ENCODE measurements around the gene POLR2F. TPM values are rescaled to one million over a fixed set of nuclear protein-coding genes. Genes with fewer than 3 reads are reported as not detected.

Gene POLR2F
- total RNA-seq, 1 experiment from 2014 or later = 138 TPM

DNA sequence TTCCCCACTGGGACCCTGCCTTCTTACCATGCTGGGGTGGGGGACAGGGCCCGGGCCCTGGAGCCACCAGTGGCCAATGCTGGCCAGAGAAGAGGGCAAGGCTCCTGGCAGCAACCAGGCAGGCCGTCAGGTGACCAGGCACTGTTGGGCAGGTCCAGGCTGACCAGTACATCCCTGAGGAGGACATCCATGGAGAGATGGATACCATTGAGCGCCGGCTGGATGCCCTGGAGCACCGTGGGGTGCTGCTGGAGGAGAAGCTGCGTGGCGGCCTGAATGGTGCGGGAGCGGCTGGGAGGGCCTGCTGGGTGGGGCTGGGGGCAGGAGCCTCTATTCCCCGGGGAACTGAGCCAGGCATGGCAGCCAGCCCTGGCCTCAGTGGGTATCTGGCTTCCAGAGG, 21.1 kb upstream of the POLR2F start:
- H3K36me3 Mint-ChIP-seq = peaks cover 21% of the 10 kb centered on the region
- no peak for TF ChIP-seq OVOL2 (CRISPR knock-in tag; IDR thresholded peaks at IDR 0.05; ENCODE audit: borderline replicate concordance)
- TF ChIP-seq, protein P1, sequence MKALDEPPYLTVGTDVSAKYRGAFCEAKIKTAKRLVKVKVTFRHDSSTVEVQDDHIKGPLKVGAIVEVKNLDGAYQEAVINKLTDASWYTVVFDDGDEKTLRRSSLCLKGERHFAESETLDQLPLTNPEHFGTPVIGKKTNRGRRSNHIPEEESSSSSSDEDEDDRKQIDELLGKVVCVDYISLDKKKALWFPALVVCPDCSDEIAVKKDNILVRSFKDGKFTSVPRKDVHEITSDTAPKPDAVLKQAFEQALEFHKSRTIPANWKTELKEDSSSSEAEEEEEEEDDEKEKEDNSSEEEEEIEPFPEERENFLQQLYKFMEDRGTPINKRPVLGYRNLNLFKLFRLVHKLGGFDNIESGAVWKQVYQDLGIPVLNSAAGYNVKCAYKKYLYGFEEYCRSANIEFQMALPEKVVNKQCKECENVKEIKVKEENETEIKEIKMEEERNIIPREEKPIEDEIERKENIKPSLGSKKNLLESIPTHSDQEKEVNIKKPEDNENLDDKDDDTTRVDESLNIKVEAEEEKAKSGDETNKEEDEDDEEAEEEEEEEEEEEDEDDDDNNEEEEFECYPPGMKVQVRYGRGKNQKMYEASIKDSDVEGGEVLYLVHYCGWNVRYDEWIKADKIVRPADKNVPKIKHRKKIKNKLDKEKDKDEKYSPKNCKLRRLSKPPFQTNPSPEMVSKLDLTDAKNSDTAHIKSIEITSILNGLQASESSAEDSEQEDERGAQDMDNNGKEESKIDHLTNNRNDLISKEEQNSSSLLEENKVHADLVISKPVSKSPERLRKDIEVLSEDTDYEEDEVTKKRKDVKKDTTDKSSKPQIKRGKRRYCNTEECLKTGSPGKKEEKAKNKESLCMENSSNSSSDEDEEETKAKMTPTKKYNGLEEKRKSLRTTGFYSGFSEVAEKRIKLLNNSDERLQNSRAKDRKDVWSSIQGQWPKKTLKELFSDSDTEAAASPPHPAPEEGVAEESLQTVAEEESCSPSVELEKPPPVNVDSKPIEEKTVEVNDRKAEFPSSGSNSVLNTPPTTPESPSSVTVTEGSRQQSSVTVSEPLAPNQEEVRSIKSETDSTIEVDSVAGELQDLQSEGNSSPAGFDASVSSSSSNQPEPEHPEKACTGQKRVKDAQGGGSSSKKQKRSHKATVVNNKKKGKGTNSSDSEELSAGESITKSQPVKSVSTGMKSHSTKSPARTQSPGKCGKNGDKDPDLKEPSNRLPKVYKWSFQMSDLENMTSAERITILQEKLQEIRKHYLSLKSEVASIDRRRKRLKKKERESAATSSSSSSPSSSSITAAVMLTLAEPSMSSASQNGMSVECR (CRISPR knock-in tag; IDR thresholded peaks at IDR 0.05; ENCODE audit: borderline replicate concordance) = no peak
- TF ChIP-seq NR1H2 (CRISPR knock-in tag; IDR thresholded peaks at IDR 0.05) = no peak
- TF ChIP-seq, protein P2, sequence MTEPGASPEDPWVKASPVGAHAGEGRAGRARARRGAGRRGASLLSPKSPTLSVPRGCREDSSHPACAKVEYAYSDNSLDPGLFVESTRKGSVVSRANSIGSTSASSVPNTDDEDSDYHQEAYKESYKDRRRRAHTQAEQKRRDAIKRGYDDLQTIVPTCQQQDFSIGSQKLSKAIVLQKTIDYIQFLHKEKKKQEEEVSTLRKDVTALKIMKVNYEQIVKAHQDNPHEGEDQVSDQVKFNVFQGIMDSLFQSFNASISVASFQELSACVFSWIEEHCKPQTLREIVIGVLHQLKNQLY (CRISPR knock-in tag; IDR thresholded peaks at IDR 0.05) = no peak
- TF ChIP-seq ZNF416 (CRISPR knock-in tag; IDR thresholded peaks at IDR 0.05) = no peak
- TF ChIP-seq, protein P3, sequence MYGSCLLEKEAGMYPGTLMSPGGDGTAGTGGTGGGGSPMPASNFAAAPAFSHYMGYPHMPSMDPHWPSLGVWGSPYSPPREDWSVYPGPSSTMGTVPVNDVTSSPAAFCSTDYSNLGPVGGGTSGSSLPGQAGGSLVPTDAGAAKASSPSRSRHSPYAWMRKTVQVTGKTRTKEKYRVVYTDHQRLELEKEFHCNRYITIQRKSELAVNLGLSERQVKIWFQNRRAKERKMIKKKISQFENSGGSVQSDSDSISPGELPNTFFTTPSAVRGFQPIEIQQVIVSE (CRISPR knock-in tag; IDR thresholded peaks at IDR 0.05; ENCODE audit: borderline replicate concordance) = no peak
- TF ChIP-seq, protein P4, sequence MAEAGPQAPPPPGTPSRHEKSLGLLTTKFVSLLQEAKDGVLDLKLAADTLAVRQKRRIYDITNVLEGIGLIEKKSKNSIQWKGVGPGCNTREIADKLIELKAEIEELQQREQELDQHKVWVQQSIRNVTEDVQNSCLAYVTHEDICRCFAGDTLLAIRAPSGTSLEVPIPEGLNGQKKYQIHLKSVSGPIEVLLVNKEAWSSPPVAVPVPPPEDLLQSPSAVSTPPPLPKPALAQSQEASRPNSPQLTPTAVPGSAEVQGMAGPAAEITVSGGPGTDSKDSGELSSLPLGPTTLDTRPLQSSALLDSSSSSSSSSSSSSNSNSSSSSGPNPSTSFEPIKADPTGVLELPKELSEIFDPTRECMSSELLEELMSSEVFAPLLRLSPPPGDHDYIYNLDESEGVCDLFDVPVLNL (CRISPR knock-in tag; IDR thresholded peaks at IDR 0.05; ENCODE audit: borderline replicate concordance, low read depth) = no peak
- TF ChIP-seq NR2C2 (CRISPR knock-in tag; IDR thresholded peaks at IDR 0.05) = no peak
- no peaks in the 10 kb centered on the region for H3K9me3 Mint-ChIP-seq
- H3K27me3 Mint-ChIP-seq (ENCODE audit: low read depth) = no peaks in the 10 kb centered on the region; the same call in 1 of the 2 replicates
- H3K4me1 Mint-ChIP-seq = peaks cover 3% of the 10 kb centered on the region
- no peak overlapping the region for H3K4me3 Mint-ChIP-seq
- POLR2A ChIA-PET = interaction anchor here (1.5 kb wide), 1 partner anchor 21 kb away, joined by 4 read pairs; the partner anchor contains the start of genes C22orf23 and POLR2F
- no peak for DNase-seq (ENCODE audit: low spot score)
- no peak for ATAC-seq
- H3K27ac Mint-ChIP-seq = no peak overlapping the region
- CTCF ChIA-PET = interaction anchor here (0.8 to 2.5 kb wide), 5 partner anchors 26 to 114 kb away, joined by 3 to 47 read pairs (median 17); partner anchors contain the start of gene MICALL1

DNA sequence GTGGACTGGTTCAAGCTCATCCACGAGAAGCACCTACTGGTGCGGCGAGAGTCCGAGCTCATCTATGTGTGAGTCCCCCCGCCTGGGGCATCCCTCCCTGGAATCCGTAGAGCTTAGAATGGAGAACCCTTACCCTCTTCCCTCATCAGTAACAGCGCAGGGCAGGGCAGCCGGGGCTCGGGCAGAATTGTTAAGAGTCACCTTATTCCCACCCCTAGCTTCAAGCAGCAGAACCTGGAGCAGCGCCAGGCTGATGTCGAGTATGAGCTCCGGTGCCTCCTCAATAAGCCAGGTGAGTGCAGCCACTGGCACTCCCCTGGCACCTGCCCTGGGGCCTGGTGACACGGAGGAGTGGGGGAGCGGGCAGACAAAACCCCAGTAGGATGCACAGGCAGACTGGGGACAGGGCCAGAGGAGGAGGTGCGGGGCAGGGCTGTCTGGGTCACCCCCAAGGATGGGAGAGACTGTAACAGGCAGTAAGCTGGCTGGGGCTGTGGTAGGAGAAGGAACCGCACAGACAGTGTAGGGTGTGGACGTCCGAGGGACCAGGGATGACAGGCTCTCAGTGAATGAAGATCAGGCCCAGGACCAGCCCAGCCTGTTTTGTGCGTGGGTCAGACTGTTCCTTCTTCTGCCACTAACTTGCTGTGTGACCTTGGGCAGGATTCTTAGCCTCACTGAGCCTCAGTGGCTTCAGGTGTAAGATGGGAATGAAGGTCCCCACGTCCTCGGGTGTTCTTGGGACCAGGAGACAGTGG, 20.5 kb upstream of the POLR2F start:
- ChIA-PET CTCF (interaction anchor here (0.8 to 2.5 kb wide), 5 partner anchors 27 to 115 kb away, joined by 3 to 47 read pairs (median 17); partner anchors contain the start of gene MICALL1), POLR2A (interaction anchor here (1.5 kb wide), 1 partner anchor 21 kb away, joined by 4 read pairs; the partner anchor contains the start of genes C22orf23 and POLR2F)
- TF ChIP-seq, protein P5, sequence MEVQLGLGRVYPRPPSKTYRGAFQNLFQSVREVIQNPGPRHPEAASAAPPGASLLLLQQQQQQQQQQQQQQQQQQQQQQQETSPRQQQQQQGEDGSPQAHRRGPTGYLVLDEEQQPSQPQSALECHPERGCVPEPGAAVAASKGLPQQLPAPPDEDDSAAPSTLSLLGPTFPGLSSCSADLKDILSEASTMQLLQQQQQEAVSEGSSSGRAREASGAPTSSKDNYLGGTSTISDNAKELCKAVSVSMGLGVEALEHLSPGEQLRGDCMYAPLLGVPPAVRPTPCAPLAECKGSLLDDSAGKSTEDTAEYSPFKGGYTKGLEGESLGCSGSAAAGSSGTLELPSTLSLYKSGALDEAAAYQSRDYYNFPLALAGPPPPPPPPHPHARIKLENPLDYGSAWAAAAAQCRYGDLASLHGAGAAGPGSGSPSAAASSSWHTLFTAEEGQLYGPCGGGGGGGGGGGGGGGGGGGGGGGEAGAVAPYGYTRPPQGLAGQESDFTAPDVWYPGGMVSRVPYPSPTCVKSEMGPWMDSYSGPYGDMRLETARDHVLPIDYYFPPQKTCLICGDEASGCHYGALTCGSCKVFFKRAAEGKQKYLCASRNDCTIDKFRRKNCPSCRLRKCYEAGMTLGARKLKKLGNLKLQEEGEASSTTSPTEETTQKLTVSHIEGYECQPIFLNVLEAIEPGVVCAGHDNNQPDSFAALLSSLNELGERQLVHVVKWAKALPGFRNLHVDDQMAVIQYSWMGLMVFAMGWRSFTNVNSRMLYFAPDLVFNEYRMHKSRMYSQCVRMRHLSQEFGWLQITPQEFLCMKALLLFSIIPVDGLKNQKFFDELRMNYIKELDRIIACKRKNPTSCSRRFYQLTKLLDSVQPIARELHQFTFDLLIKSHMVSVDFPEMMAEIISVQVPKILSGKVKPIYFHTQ (CRISPR knock-in tag; IDR thresholded peaks at IDR 0.05) = no peak
- TF ChIP-seq ZNF317 (CRISPR knock-in tag; IDR thresholded peaks at IDR 0.05; ENCODE audit: borderline replicate concordance, low read depth) (no peak), ZNF263 (CRISPR knock-in tag; IDR thresholded peaks at IDR 0.05; ENCODE audit: low read depth) (no peak), MYBL2 (CRISPR knock-in tag; IDR thresholded peaks at IDR 0.05) (no peak)
- TF ChIP-seq, protein P6, sequence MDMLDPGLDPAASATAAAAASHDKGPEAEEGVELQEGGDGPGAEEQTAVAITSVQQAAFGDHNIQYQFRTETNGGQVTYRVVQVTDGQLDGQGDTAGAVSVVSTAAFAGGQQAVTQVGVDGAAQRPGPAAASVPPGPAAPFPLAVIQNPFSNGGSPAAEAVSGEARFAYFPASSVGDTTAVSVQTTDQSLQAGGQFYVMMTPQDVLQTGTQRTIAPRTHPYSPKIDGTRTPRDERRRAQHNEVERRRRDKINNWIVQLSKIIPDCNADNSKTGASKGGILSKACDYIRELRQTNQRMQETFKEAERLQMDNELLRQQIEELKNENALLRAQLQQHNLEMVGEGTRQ (CRISPR knock-in tag; IDR thresholded peaks at IDR 0.05) = no peak
- TF ChIP-seq, protein P7, sequence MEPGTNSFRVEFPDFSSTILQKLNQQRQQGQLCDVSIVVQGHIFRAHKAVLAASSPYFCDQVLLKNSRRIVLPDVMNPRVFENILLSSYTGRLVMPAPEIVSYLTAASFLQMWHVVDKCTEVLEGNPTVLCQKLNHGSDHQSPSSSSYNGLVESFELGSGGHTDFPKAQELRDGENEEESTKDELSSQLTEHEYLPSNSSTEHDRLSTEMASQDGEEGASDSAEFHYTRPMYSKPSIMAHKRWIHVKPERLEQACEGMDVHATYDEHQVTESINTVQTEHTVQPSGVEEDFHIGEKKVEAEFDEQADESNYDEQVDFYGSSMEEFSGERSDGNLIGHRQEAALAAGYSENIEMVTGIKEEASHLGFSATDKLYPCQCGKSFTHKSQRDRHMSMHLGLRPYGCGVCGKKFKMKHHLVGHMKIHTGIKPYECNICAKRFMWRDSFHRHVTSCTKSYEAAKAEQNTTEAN (CRISPR knock-in tag; IDR thresholded peaks at IDR 0.05) = no peak
- ATAC-seq (no peak), DNase-seq (ENCODE audit: low spot score) (no peak)
- H3K4me3 Mint-ChIP-seq = no peak overlapping the region
- peaks cover 25% of the 10 kb centered on the region for H3K36me3 Mint-ChIP-seq
- H3K9me3 Mint-ChIP-seq = no peaks in the 10 kb centered on the region
- H3K4me1 Mint-ChIP-seq = peaks cover 3% of the 10 kb centered on the region
- H3K27me3 Mint-ChIP-seq (ENCODE audit: low read depth) = no peaks in the 10 kb centered on the region; the same call in 1 of the 2 replicates
- no peak overlapping the region; the same call in 1 of the 2 replicates for H3K27ac Mint-ChIP-seq

Data from WTC11 (cell line).